GM23338 (cell line): ENCODE measurements around the gene CECR2. TPM values are rescaled to one million over a fixed set of nuclear protein-coding genes. Genes with fewer than 3 reads are reported as not detected.

Experiments used
- ATAC-seq: fragments of 200-7000 bp; cut with Tn5 transposase; 3 replicates; pipeline ENCODE4 v1.9.1; 2020
- DNase-seq: peaks from one replicate; pipeline ENCODE4 v3.0.0-alpha.2; 2015; ENCODE audit warnings: low spot score
- H2AFZ ChIP-seq: fragments of 200-600 bp; sonication (generic); 2 replicates; pipeline ENCODE4 v1.8.0; 2016; ENCODE audit warnings: antibody characterized with exemption, mild to moderate bottlenecking, moderate library complexity
- H3F3A ChIP-seq: fragments of 200-600 bp; sonication (generic); replicated peaks from 2 replicates; pipeline ENCODE4 v1.8.0; 2017; ENCODE audit warnings: antibody characterized with exemption, mixed run types, low read depth
- H3K27ac ChIP-seq: fragments of 200-600 bp; sonication (generic); 2 replicates; pipeline ENCODE4 v1.6.1; 2016; ENCODE audit warnings: low read depth
- H3K27me3 ChIP-seq: fragments of 200-600 bp; sonication (generic); 2 replicates; pipeline ENCODE4 v1.8.0; 2016; ENCODE audit warnings: mild to moderate bottlenecking, mixed run types, moderate library complexity; ENCODE audit not compliant: insufficient read depth
- H3K36me3 ChIP-seq: fragments of 200-600 bp; sonication (generic); 2 replicates; pipeline ENCODE4 v1.8.0; 2016; ENCODE audit warnings: mild to moderate bottlenecking; ENCODE audit not compliant: insufficient read depth
- H3K4me1 ChIP-seq: fragments of 200-600 bp; sonication (generic); 2 replicates; pipeline ENCODE4 v1.8.0; 2016; ENCODE audit warnings: mild to moderate bottlenecking, moderate library complexity; ENCODE audit not compliant: insufficient read depth
- H3K4me2 ChIP-seq: fragments of 200-600 bp; sonication (generic); 2 replicates; pipeline ENCODE4 v1.7.1; 2017; ENCODE audit warnings: mixed run types
- H3K4me3 ChIP-seq: fragments of 200-600 bp; sonication (generic); 2 replicates; pipeline ENCODE4 v1.6.1; 2016; ENCODE audit warnings: mixed run types
- H3K79me2 ChIP-seq: fragments of 200-600 bp; sonication (generic); replicated peaks from 2 replicates; pipeline ENCODE4 v1.8.0; 2017; ENCODE audit warnings: mild to moderate bottlenecking; ENCODE audit not compliant: insufficient read depth
- H3K9me2 ChIP-seq: fragments of 200-600 bp; sonication (generic); 2 replicates; pipeline ENCODE4 v1.8.0; 2017; ENCODE audit not compliant: insufficient read depth
- H4K20me1 ChIP-seq: fragments of 200-600 bp; sonication (generic); replicated peaks from 2 replicates; pipeline ENCODE4 v1.8.0; 2017; ENCODE audit warnings: mild to moderate bottlenecking; ENCODE audit not compliant: insufficient read depth
- H3K27ac Mint-ChIP-seq: 2 replicates; pipeline ENCODE4 v1.8.0; 2020; ENCODE audit warnings: inconsistent platforms, mild to moderate bottlenecking, moderate library complexity, mixed read lengths
- H3K27me3 Mint-ChIP-seq: 3 replicates; pipeline ENCODE4 v1.8.0; 2022; ENCODE audit warnings: low read depth, mild to moderate bottlenecking, moderate library complexity, mixed read lengths, inconsistent platforms; ENCODE audit not compliant: insufficient read depth, poor library complexity
- H3K36me3 Mint-ChIP-seq: 3 replicates; pipeline ENCODE4 v1.8.0; 2021; ENCODE audit warnings: low read depth, mild to moderate bottlenecking, inconsistent platforms, moderate library complexity, mixed read lengths
- H3K4me1 Mint-ChIP-seq: 3 replicates; pipeline ENCODE4 v1.8.0; 2020; ENCODE audit warnings: mild to moderate bottlenecking, inconsistent platforms, mixed read lengths
- H3K4me3 Mint-ChIP-seq: 3 replicates; pipeline ENCODE4 v1.8.0; 2021; ENCODE audit warnings: moderate library complexity, mild to moderate bottlenecking, inconsistent platforms, mixed read lengths
- H3K9me3 Mint-ChIP-seq: 3 replicates; pipeline ENCODE4 v1.8.0; 2020; ENCODE audit warnings: moderate library complexity, mild to moderate bottlenecking, inconsistent platforms, mixed read lengths
- CREB1 ChIP-seq: fragments of 250-450 bp; sonication (Bioruptor Pico); IDR thresholded peaks from 2 replicates; pipeline ENCODE4 v1.5.0; 2020; ENCODE audit warnings: low read depth, mild to moderate bottlenecking, moderate library complexity
- EZH2 ChIP-seq: fragments of 200-600 bp; sonication (generic); IDR thresholded peaks from one replicate; pipeline ENCODE4 v1.8.0; 2017; ENCODE audit warnings: antibody characterized with exemption, mild to moderate bottlenecking, low read depth; ENCODE audit not compliant: unreplicated experiment
- EZH2phosphoT487 ChIP-seq: fragments of 200-600 bp; sonication (generic); IDR thresholded peaks from one replicate; pipeline ENCODE4 v1.8.1; 2018; ENCODE audit warnings: antibody characterized with exemption; ENCODE audit not compliant: unreplicated experiment
- JUNB ChIP-seq: IDR thresholded peaks from one replicate; pipeline ENCODE4 v1.6.1; 2016; ENCODE audit warnings: antibody characterized with exemption; ENCODE audit not compliant: unreplicated experiment
- NANOG ChIP-seq: IDR thresholded peaks from 2 replicates; pipeline ENCODE4 v1.6.1; 2016; ENCODE audit warnings: antibody characterized with exemption, borderline replicate concordance
- POLR2AphosphoS5 ChIP-seq: IDR thresholded peaks from 2 replicates; pipeline ENCODE4 v1.6.1; 2016; ENCODE audit warnings: antibody characterized with exemption, low read depth
- STAT1 ChIP-seq: IDR thresholded peaks from one replicate; pipeline ENCODE4 v1.6.1; 2016; ENCODE audit warnings: antibody characterized with exemption; ENCODE audit not compliant: unreplicated experiment
- ZNF114 ChIP-seq: fragments of 250-450 bp; sonication (Bioruptor Pico); IDR thresholded peaks from 2 replicates; pipeline ENCODE4 v1.5.0; 2020; ENCODE audit warnings: mild to moderate bottlenecking, moderate library complexity
- ZNF331 ChIP-seq: fragments of 250-450 bp; sonication (Bioruptor Pico); IDR thresholded peaks from 2 replicates; pipeline ENCODE4 v1.5.0; 2020; ENCODE audit warnings: low read depth, mild to moderate bottlenecking, moderate library complexity
- polyA plus RNA-seq: library from polyadenylated mRNA; unstranded; fragments of >200 nt; fragmentation: Nextera tagmentation; extraction: Ambion mirVana; gene quantifications from 2 replicates; pipeline ENCODE4 v1.2.1, GENCODE V29; 2016
- total RNA-seq: library from RNA; depleted of rRNA; stranded (reverse); fragments of >200 nt; shearing (Covaris generic); gene quantifications from 2 replicates; pipeline ENCODE4 v1.2.3, GENCODE V29; 2014
- TF ChIP-seq, protein P1 (sequence below), 2 experiments: fragments of 200-600 bp in 1 of 2; sonication (generic) in 1 of 2; conservative IDR thresholded peaks; 2 replicates each; pipeline versions ENCODE4 v1.5.1 to v1.6.1; 2016 to 2017; ENCODE audit warnings: antibody characterized with exemption in 2 of 2, low read depth in 2 of 2, mild to moderate bottlenecking in 2 of 2, moderate library complexity in 1 of 2
- TF ChIP-seq, protein P2 (sequence below): IDR thresholded peaks from one replicate; pipeline ENCODE4 v1.6.1; 2018; ENCODE audit warnings: antibody characterized with exemption; ENCODE audit not compliant: unreplicated experiment
- TF ChIP-seq, protein P3 (sequence below): IDR thresholded peaks from 2 replicates; pipeline ENCODE4 v1.6.1; 2016; ENCODE audit warnings: antibody characterized with exemption
- TF ChIP-seq, protein P4 (sequence below): fragments of 250-450 bp; sonication (Bioruptor Pico); IDR thresholded peaks from 2 replicates; pipeline ENCODE4 v1.5.0; 2020; ENCODE audit warnings: mild to moderate bottlenecking, moderate library complexity

Gene CECR2
- total and polyA plus RNA-seq, 2 experiments from 2014 or later, result 18.4 to 110 TPM

DNA sequence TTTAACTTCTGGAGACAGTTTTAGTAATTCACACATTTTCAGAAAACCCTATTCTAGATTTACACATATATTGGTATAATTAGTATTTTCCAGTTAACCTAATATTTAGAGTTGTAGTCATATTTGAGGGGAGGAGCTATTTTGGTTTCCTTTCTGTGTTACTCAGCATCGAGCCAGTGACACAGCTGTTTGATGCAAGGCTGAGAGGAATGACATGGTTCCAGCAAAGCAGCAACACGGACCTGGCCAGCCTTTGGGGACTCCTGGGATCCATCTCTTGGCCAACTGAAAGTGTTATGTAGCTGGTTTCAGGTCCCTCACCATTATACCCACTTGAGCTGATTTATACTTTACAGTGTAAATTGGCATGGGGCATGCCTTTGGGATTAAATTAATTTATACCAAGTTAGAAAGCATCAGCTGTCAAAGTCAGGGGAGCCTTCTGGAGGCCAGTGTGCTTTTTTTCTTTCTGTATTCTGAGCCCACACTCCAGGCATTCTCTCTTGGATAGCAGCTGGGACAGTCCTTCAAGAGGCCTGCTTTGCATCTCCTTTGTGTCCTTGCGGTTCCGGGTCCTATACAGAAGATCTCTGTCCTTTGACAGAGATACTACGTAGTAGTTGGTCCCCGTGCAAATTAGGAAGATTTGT is 102.8 kb downstream of the CECR2 start:
- Histone ChIP-seq H3K9me2 (no peaks in the 10 kb centered on the region), H4K20me1 (peaks cover 65% of the 10 kb centered on the region), H3F3A (peaks cover 3% of the 10 kb centered on the region; the same call in 1 of the 2 replicates), H3K27ac (peak overlapping the region; percentile 21; the same call in 1 of the 2 replicates), H3K79me2 (peaks cover 100% of the 10 kb centered on the region), H3K4me3 (no peak overlapping the region), H3K4me2 (peak overlapping the region; percentile 16), H2AFZ (no peak overlapping the region), H3K27me3 (no peaks in the 10 kb centered on the region), H3K4me1 (peaks cover 72% of the 10 kb centered on the region), H3K36me3 (no peaks in the 10 kb centered on the region)
- 0 out of 2 replicates have a peak overlapping the region, but pooled peaks have one; percentile 4 for H3K27ac Mint-ChIP-seq
- H3K4me3 Mint-ChIP-seq, result no peak overlapping the region; the same call in 2 of the 3 replicates
- ATAC-seq (peak; percentile 61), DNase-seq (peak; percentile 63)
- TF ChIP-seq, protein P1, sequence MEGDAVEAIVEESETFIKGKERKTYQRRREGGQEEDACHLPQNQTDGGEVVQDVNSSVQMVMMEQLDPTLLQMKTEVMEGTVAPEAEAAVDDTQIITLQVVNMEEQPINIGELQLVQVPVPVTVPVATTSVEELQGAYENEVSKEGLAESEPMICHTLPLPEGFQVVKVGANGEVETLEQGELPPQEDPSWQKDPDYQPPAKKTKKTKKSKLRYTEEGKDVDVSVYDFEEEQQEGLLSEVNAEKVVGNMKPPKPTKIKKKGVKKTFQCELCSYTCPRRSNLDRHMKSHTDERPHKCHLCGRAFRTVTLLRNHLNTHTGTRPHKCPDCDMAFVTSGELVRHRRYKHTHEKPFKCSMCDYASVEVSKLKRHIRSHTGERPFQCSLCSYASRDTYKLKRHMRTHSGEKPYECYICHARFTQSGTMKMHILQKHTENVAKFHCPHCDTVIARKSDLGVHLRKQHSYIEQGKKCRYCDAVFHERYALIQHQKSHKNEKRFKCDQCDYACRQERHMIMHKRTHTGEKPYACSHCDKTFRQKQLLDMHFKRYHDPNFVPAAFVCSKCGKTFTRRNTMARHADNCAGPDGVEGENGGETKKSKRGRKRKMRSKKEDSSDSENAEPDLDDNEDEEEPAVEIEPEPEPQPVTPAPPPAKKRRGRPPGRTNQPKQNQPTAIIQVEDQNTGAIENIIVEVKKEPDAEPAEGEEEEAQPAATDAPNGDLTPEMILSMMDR (conservative IDR thresholded peaks at IDR 0.05; ENCODE audit: low read depth in 2 of 2), result no peak
- no peak for TF ChIP-seq JUNB
- TF ChIP-seq, protein P2, sequence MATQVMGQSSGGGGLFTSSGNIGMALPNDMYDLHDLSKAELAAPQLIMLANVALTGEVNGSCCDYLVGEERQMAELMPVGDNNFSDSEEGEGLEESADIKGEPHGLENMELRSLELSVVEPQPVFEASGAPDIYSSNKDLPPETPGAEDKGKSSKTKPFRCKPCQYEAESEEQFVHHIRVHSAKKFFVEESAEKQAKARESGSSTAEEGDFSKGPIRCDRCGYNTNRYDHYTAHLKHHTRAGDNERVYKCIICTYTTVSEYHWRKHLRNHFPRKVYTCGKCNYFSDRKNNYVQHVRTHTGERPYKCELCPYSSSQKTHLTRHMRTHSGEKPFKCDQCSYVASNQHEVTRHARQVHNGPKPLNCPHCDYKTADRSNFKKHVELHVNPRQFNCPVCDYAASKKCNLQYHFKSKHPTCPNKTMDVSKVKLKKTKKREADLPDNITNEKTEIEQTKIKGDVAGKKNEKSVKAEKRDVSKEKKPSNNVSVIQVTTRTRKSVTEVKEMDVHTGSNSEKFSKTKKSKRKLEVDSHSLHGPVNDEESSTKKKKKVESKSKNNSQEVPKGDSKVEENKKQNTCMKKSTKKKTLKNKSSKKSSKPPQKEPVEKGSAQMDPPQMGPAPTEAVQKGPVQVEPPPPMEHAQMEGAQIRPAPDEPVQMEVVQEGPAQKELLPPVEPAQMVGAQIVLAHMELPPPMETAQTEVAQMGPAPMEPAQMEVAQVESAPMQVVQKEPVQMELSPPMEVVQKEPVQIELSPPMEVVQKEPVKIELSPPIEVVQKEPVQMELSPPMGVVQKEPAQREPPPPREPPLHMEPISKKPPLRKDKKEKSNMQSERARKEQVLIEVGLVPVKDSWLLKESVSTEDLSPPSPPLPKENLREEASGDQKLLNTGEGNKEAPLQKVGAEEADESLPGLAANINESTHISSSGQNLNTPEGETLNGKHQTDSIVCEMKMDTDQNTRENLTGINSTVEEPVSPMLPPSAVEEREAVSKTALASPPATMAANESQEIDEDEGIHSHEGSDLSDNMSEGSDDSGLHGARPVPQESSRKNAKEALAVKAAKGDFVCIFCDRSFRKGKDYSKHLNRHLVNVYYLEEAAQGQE, result no peak
- TF ChIP-seq EZH2phosphoT487, result no peak
- TF ChIP-seq STAT1, result no peak
- TF ChIP-seq CREB1 (CRISPR knock-in tag), result no peak
- TF ChIP-seq NANOG, result no peak
- no peak for TF ChIP-seq ZNF331 (CRISPR knock-in tag)
- no peak for TF ChIP-seq POLR2AphosphoS5
- TF ChIP-seq ZNF114, result no peak
- TF ChIP-seq, protein P3, sequence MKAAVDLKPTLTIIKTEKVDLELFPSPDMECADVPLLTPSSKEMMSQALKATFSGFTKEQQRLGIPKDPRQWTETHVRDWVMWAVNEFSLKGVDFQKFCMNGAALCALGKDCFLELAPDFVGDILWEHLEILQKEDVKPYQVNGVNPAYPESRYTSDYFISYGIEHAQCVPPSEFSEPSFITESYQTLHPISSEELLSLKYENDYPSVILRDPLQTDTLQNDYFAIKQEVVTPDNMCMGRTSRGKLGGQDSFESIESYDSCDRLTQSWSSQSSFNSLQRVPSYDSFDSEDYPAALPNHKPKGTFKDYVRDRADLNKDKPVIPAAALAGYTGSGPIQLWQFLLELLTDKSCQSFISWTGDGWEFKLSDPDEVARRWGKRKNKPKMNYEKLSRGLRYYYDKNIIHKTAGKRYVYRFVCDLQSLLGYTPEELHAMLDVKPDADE, result no peak
- TF ChIP-seq EZH2, result no peak
- TF ChIP-seq, protein P4, sequence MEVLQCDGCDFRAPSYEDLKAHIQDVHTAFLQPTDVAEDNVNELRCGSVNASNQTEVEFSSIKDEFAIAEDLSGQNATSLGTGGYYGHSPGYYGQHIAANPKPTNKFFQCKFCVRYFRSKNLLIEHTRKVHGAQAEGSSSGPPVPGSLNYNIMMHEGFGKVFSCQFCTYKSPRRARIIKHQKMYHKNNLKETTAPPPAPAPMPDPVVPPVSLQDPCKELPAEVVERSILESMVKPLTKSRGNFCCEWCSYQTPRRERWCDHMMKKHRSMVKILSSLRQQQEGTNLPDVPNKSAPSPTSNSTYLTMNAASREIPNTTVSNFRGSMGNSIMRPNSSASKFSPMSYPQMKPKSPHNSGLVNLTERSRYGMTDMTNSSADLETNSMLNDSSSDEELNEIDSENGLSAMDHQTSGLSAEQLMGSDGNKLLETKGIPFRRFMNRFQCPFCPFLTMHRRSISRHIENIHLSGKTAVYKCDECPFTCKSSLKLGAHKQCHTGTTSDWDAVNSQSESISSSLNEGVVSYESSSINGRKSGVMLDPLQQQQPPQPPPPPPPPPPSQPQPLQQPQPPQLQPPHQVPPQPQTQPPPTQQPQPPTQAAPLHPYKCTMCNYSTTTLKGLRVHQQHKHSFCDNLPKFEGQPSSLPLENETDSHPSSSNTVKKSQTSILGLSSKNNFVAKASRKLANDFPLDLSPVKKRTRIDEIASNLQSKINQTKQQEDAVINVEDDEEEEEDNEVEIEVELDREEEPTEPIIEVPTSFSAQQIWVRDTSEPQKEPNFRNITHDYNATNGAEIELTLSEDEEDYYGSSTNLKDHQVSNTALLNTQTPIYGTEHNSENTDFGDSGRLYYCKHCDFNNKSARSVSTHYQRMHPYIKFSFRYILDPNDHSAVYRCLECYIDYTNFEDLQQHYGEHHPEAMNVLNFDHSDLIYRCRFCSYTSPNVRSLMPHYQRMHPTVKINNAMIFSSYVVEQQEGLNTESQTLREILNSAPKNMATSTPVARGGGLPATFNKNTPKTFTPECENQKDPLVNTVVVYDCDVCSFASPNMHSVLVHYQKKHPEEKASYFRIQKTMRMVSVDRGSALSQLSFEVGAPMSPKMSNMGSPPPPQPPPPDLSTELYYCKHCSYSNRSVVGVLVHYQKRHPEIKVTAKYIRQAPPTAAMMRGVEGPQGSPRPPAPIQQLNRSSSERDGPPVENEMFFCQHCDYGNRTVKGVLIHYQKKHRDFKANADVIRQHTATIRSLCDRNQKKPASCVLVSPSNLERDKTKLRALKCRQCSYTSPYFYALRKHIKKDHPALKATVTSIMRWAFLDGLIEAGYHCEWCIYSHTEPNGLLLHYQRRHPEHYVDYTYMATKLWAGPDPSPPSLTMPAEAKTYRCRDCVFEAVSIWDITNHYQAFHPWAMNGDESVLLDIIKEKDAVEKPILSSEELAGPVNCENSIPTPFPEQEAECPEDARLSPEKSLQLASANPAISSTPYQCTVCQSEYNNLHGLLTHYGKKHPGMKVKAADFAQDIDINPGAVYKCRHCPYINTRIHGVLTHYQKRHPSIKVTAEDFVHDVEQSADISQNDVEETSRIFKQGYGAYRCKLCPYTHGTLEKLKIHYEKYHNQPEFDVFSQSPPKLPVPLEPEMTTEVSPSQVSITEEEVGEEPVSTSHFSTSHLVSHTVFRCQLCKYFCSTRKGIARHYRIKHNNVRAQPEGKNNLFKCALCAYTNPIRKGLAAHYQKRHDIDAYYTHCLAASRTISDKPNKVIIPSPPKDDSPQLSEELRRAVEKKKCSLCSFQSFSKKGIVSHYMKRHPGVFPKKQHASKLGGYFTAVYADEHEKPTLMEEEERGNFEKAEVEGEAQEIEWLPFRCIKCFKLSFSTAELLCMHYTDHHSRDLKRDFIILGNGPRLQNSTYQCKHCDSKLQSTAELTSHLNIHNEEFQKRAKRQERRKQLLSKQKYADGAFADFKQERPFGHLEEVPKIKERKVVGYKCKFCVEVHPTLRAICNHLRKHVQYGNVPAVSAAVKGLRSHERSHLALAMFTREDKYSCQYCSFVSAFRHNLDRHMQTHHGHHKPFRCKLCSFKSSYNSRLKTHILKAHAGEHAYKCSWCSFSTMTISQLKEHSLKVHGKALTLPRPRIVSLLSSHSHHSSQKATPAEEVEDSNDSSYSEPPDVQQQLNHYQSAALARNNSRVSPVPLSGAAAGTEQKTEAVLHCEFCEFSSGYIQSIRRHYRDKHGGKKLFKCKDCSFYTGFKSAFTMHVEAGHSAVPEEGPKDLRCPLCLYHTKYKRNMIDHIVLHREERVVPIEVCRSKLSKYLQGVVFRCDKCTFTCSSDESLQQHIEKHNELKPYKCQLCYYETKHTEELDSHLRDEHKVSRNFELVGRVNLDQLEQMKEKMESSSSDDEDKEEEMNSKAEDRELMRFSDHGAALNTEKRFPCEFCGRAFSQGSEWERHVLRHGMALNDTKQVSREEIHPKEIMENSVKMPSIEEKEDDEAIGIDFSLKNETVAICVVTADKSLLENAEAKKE (CRISPR knock-in tag), result no peak
- peaks cover 81% of the 10 kb centered on the region for H3K4me1 Mint-ChIP-seq
- H3K27me3 Mint-ChIP-seq, result peaks cover 11% of the 10 kb centered on the region
- no peaks in the 10 kb centered on the region for H3K9me3 Mint-ChIP-seq
- H3K36me3 Mint-ChIP-seq, result peaks cover 13% of the 10 kb centered on the region
